Ishikawa (cell line): ENCODE data around the gene DLGAP4.

Experiments used
- CEBPB ChIP-seq: IDR thresholded peaks from 2 replicates; pipeline ENCODE4 v1.6.1; 2012
- CREB1 ChIP-seq: IDR thresholded peaks from 2 replicates; pipeline ENCODE4 v1.6.1; 2012; ENCODE audit warnings: low read depth
- EGR1 ChIP-seq: IDR thresholded peaks from 2 replicates; pipeline ENCODE4 v1.6.1; 2012
- EP300 ChIP-seq: IDR thresholded peaks from 2 replicates; pipeline ENCODE4 v1.6.1; 2012; ENCODE audit warnings: borderline replicate concordance
- FOXM1 ChIP-seq: IDR thresholded peaks from 2 replicates; pipeline ENCODE4 v1.6.1; 2012; ENCODE audit warnings: low read depth, borderline replicate concordance
- NFIC ChIP-seq: IDR thresholded peaks from 2 replicates; pipeline ENCODE4 v1.6.1; 2012
- RAD21 ChIP-seq: IDR thresholded peaks from 2 replicates; pipeline ENCODE4 v1.6.1; 2012; ENCODE audit warnings: low read depth
- TAF1 ChIP-seq: IDR thresholded peaks from 2 replicates; pipeline ENCODE4 v1.6.1; 2012; ENCODE audit warnings: low read depth, mild to moderate bottlenecking
- TCF12 ChIP-seq: IDR thresholded peaks from 2 replicates; pipeline ENCODE4 v1.6.1; 2012; ENCODE audit warnings: low read depth
- TEAD4 ChIP-seq: IDR thresholded peaks from 2 replicates; pipeline ENCODE4 v1.6.1; 2012
- YY1 ChIP-seq: IDR thresholded peaks from 2 replicates; pipeline ENCODE4 v1.6.1; 2012; ENCODE audit warnings: low read depth
- ZBTB7A ChIP-seq: IDR thresholded peaks from 2 replicates; pipeline ENCODE4 v1.6.1; 2012; ENCODE audit warnings: low read depth
- TF ChIP-seq, protein P1 (sequence below): IDR thresholded peaks from 2 replicates; pipeline ENCODE4 v1.6.1; 2012
- TF ChIP-seq, protein P2 (sequence below): IDR thresholded peaks from 2 replicates; pipeline ENCODE4 v1.6.1; 2012; ENCODE audit warnings: low read depth, mild to moderate bottlenecking
- TF ChIP-seq, protein P3 (sequence below): IDR thresholded peaks from 2 replicates; pipeline ENCODE4 v1.6.1; 2012

The DLGAP4 gene

DNA sequence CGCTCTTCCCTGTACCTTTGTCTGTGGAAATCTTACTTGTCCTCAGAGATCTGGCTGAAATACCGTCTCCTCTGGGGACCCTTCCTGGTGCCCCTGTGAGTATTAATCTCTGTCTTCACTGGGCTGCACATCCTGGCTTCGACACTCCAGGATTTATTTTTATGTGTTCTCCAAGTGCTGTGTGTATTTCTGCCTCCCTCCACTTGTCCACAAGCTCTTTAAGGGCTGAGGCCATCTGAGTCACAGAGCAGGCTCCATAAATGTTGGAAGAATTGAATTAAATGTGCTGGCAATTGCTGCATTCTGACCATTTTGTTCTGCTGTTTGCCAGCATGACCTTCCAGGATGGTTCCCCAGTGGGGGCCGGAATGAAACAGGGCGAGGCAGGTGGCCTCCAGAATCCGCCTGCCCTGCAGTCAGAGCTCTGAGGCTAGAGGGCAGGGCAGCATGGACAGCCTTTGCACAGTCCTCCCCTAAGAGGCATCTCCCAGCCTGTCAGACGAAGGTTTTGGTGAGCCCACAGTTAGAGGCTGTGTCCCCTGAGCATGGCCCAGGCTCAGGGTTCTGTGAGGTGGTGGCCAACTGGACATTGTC, 105.8 kb downstream of the DLGAP4 start:
- TF ChIP-seq RAD21 (no peak), EP300 (no peak), NFIC (no peak), FOXM1 (no peak), TEAD4 (no peak), CEBPB (no peak), EGR1 (no peak)
- TF ChIP-seq, protein P1, sequence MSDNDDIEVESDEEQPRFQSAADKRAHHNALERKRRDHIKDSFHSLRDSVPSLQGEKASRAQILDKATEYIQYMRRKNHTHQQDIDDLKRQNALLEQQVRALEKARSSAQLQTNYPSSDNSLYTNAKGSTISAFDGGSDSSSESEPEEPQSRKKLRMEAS = no peak

DNA sequence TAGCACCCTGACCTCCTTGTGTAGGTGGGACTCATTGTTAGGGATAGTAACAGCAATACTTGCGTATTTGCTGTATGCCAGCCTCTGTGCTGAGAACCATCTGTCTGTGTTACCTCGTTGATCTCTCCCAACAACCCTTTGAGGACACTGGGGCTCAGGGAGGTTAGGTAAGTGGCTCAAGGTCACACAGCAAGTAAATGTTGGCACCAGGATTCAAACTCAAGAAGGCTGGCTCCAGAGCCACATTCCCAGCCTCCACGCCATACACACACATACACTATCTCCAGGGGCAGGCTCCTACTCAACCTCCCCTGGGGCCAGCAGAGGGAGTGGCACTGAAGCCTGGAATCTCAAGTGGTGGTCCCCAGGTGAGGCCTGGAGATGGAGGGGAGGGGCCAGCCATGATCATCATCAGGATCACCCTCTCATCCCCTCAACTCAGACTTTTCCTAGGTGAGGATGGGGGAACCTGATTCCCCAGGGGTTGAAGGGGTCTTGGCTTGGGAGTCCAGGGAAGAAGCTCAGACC, 109.4 kb downstream of the DLGAP4 start:
- TF ChIP-seq EP300 (no peak), CEBPB (no peak), EGR1 (no peak), ZBTB7A (no peak), TEAD4 (no peak)
- TF ChIP-seq, protein P1 = no peak
- TF ChIP-seq, protein P2, sequence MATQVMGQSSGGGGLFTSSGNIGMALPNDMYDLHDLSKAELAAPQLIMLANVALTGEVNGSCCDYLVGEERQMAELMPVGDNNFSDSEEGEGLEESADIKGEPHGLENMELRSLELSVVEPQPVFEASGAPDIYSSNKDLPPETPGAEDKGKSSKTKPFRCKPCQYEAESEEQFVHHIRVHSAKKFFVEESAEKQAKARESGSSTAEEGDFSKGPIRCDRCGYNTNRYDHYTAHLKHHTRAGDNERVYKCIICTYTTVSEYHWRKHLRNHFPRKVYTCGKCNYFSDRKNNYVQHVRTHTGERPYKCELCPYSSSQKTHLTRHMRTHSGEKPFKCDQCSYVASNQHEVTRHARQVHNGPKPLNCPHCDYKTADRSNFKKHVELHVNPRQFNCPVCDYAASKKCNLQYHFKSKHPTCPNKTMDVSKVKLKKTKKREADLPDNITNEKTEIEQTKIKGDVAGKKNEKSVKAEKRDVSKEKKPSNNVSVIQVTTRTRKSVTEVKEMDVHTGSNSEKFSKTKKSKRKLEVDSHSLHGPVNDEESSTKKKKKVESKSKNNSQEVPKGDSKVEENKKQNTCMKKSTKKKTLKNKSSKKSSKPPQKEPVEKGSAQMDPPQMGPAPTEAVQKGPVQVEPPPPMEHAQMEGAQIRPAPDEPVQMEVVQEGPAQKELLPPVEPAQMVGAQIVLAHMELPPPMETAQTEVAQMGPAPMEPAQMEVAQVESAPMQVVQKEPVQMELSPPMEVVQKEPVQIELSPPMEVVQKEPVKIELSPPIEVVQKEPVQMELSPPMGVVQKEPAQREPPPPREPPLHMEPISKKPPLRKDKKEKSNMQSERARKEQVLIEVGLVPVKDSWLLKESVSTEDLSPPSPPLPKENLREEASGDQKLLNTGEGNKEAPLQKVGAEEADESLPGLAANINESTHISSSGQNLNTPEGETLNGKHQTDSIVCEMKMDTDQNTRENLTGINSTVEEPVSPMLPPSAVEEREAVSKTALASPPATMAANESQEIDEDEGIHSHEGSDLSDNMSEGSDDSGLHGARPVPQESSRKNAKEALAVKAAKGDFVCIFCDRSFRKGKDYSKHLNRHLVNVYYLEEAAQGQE = no peak

DNA sequence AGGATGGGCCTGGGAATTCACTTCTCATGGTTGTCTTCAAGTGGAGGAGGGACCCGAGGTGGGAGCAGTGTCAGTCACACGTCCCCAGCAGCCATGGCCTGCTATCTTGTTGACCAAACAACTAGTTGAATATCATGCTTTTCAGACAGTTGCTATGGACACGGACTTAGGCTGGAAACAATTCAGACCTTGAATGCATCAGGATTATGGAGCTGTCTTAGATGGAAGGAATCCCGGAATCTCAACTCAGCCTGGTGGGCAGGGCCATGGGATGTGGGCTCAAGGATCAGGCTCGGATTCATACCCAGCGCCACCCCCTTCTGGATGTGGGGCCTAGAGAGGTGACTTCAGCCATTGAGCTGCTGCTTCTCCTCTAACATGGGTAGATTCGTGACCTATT, 112.6 kb downstream of the DLGAP4 start:
- no peak for TF ChIP-seq CEBPB
- no peak for TF ChIP-seq TCF12
- no peak for TF ChIP-seq CREB1
- no peak for TF ChIP-seq EGR1
- TF ChIP-seq NFIC = no peak
- no peak for TF ChIP-seq TEAD4
- TF ChIP-seq, protein P2 = no peak
- no peak for TF ChIP-seq RAD21
- TF ChIP-seq, protein P3, sequence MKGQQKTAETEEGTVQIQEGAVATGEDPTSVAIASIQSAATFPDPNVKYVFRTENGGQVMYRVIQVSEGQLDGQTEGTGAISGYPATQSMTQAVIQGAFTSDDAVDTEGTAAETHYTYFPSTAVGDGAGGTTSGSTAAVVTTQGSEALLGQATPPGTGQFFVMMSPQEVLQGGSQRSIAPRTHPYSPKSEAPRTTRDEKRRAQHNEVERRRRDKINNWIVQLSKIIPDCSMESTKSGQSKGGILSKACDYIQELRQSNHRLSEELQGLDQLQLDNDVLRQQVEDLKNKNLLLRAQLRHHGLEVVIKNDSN = no peak
- TF ChIP-seq EP300 = no peak
- no peak for TF ChIP-seq YY1
- no peak for TF ChIP-seq TAF1
- TF ChIP-seq FOXM1 = no peak
- TF ChIP-seq, protein P1 = no peak
- TF ChIP-seq ZBTB7A = no peak

DNA sequence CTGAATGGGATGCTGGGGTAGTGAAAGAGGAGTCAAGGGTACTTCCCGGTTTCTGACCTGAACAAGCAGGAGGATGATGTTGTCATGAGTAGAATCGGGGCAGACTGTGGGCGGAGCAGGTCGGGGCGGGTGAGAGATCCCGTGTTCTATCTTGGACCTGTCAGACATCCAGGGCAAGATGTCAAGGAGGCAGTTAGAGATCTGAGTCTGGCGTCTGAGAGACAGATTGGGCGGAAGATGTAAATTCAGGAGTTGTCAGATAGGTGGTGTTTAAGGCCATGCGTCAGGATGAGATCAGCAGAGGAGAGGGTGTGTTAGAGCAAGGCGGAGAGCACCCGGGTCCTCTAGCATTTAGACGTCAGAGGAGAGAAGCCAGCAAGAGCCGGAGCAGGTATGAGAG, 115.5 kb downstream of the DLGAP4 start:
- TF ChIP-seq CREB1 (no peak), TCF12 (no peak), NFIC (no peak), FOXM1 (no peak), TAF1 (no peak), EGR1 (no peak), RAD21 (no peak), EP300 (no peak), TEAD4 (no peak), CEBPB (no peak), ZBTB7A (no peak), YY1 (no peak)
- TF ChIP-seq, protein P3 = no peak
- TF ChIP-seq, protein P2 = no peak
- TF ChIP-seq, protein P1 = no peak
